Osteocyte (in vitro differentiated cells): Measurements from ENCODE around the gene POLD1. TPM values are rescaled to one million over a fixed set of nuclear protein-coding genes. Genes with fewer than 3 reads are reported as not detected.

Experiments used
- DNase-seq: peaks from one replicate; pipeline ENCODE4 v3.0.0; 2021; ENCODE audit warnings: mixed read lengths; ENCODE audit not compliant: unreplicated experiment; ENCODE audit errors: extremely low spot score
- H3K27ac Mint-ChIP-seq: one replicate; pipeline ENCODE4 v1.8.0; 2021; ENCODE audit warnings: mild to moderate bottlenecking, mixed read lengths; ENCODE audit not compliant: unreplicated experiment
- H3K27me3 Mint-ChIP-seq: one replicate; pipeline ENCODE4 v1.8.0; 2021; ENCODE audit warnings: mixed read lengths; ENCODE audit not compliant: unreplicated experiment
- H3K36me3 Mint-ChIP-seq: one replicate; pipeline ENCODE4 v1.8.0; 2021; ENCODE audit warnings: mixed read lengths; ENCODE audit not compliant: unreplicated experiment
- H3K4me1 Mint-ChIP-seq: one replicate; pipeline ENCODE4 v1.8.0; 2021; ENCODE audit warnings: mixed read lengths; ENCODE audit not compliant: unreplicated experiment
- H3K4me3 Mint-ChIP-seq: one replicate; pipeline ENCODE4 v1.8.0; 2021; ENCODE audit warnings: mild to moderate bottlenecking, moderate library complexity, mixed read lengths; ENCODE audit not compliant: unreplicated experiment
- H3K9me3 Mint-ChIP-seq: one replicate; pipeline ENCODE4 v1.8.0; 2021; ENCODE audit warnings: mixed read lengths; ENCODE audit not compliant: unreplicated experiment
- CTCF ChIP-seq: fragments of 200-600 bp; sonication (generic); IDR thresholded peaks from 2 replicates; pipeline ENCODE4 v1.5.0; 2021; ENCODE audit warnings: antibody characterized with exemption, mild to moderate bottlenecking, moderate library complexity
- total RNA-seq: library from RNA; stranded (reverse); gene quantifications from 2 replicates; pipeline ENCODE4 v1.2.1, GENCODE V29; 2021

POLD1 gene
- total RNA-seq, 1 donor from 2014 or later = 19.6 TPM

- Mint-ChIP-seq H3K9me3 (no peaks in the 10 kb centered on the region), H3K27ac (no peak overlapping the region), H3K4me3 (no peak overlapping the region), H3K4me1 (no peaks in the 10 kb centered on the region), H3K27me3 (no peaks in the 10 kb centered on the region), H3K36me3 (peaks cover 2% of the 10 kb centered on the region)
- DNase-seq = no peak
- TF ChIP-seq CTCF = no peak
Observed at GRCh38 chr19:50413096-50413495, 28.9 kb downstream of the POLD1 start.

GRCh38 chr19:50413531-50413930 lies 29.4 kb downstream of the POLD1 start:
- H3K36me3 Mint-ChIP-seq = peaks cover 2% of the 10 kb centered on the region
- no peaks in the 10 kb centered on the region for H3K27me3 Mint-ChIP-seq
- H3K27ac Mint-ChIP-seq = no peak overlapping the region
- H3K4me1 Mint-ChIP-seq = no peaks in the 10 kb centered on the region
- no peak overlapping the region for H3K4me3 Mint-ChIP-seq
- no peaks in the 10 kb centered on the region for H3K9me3 Mint-ChIP-seq
- TF ChIP-seq CTCF = no peak
- no peak for DNase-seq

- Mint-ChIP-seq H3K9me3 (no peaks in the 10 kb centered on the region), H3K27me3 (peaks cover 8% of the 10 kb centered on the region), H3K27ac (no peak overlapping the region), H3K4me3 (no peak overlapping the region), H3K4me1 (peaks cover 3% of the 10 kb centered on the region), H3K36me3 (peaks cover 2% of the 10 kb centered on the region)
- peak; percentile 92 for DNase-seq
- peak; percentile 80 for TF ChIP-seq CTCF
Observed at GRCh38 chr19:50414864-50415660, 30.9 kb downstream of the POLD1 start.

GRCh38 chr19:50415661-50416033 lies 31.5 kb downstream of the POLD1 start:
- no peak for DNase-seq
- Mint-ChIP-seq H3K4me3 (no peak overlapping the region), H3K27ac (no peak overlapping the region)

More at GRCh38 chr19:50415661-50416033, 31.5 kb downstream of the POLD1 start:
- Mint-ChIP-seq H3K36me3 (peaks cover 2% of the 10 kb centered on the region), H3K4me1 (peaks cover 3% of the 10 kb centered on the region), H3K9me3 (no peaks in the 10 kb centered on the region), H3K27me3 (peaks cover 11% of the 10 kb centered on the region)
- no peak for TF ChIP-seq CTCF
